HepG2 (cell line): Measurements from ENCODE around the gene DLG2. TPM values are rescaled to one million over a fixed set of nuclear protein-coding genes. Genes with fewer than 3 reads are reported as not detected.
"Not testable (repeated sequence)": the region's sequence is repeated elsewhere in the genome, so short reads cannot be mapped to it uniquely, and the experiment has no call there.

Experiments used
- ATAC-seq: fragments of 200-7000 bp; cut with Tn5 transposase; 3 replicates; pipeline ENCODE4 v1.9.1; 2020; ENCODE audit warnings: mild to moderate bottlenecking, moderate library complexity
- BruUV-seq: library from RNA; stranded (reverse); fragments of 400-500 nt; replicated peaks from 2 replicates; lab custom pipeline; 2021; lab: Mats Ljungman, UMichigan
- CTCF ChIA-PET: fragments of 300-600 bp; formaldehyde crosslinking; extraction: SDS; loops from one replicate; lab custom pipeline; 2021; ENCODE audit warnings: low total read pairs, inconsistent platforms, low intra/inter-chr PET ratio; lab: Yijun Ruan, JAX
- POLR2A ChIA-PET: fragments of 350-600 bp; sonication (Branson Sonifier 250); formaldehyde crosslinking; loops from one replicate; lab custom pipeline; 2020; ENCODE audit warnings: antibody characterized with exemption, inconsistent platforms; lab: Yijun Ruan, JAX
- DNase-seq: peaks from one replicate; pipeline ENCODE4 v3.0.0-alpha.2; 2015; ENCODE audit warnings: low spot score
- FAIRE-seq: peaks from 3 replicates; lab custom pipeline; 2011; peaks lifted over from hg19 to GRCh38; lab: Jason Lieb, UNC
- H2AFZ ChIP-seq: one replicate; pipeline ENCODE4 v1.6.1; 2011; ENCODE audit warnings: low read length, inconsistent platforms
- H3K27ac ChIP-seq: fragments of 300-600 bp; 3 replicates; pipeline ENCODE4 v1.8.0; 2011; ENCODE audit warnings: mixed run types, mild to moderate bottlenecking, mixed read lengths, low read length, inconsistent platforms; ENCODE audit not compliant: insufficient read depth; ENCODE audit errors: extremely low read length
- H3K27me3 ChIP-seq, 2 experiments: fragments of 200-600 bp in 1 of 2; 2 replicates in 1 of 2; 3 replicates in 1 of 2; pipeline versions ENCODE4 v1.6.0 to v1.8.0; 2011; ENCODE audit warnings: low read length in 2 of 2, mild to moderate bottlenecking in 2 of 2, moderate library complexity in 2 of 2, inconsistent platforms in 1 of 2; ENCODE audit not compliant: insufficient read depth in 2 of 2, control insufficient read depth in 1 of 2
- H3K36me3 ChIP-seq, 2 experiments: fragments of 200-600 bp in 1 of 2; replicated peaks in 1 of 2; 2 replicates in 1 of 2; 3 replicates in 1 of 2; pipeline versions ENCODE4 v1.5.1 to v1.8.0; 2011; ENCODE audit warnings: low read length in 2 of 2, inconsistent platforms in 1 of 2; ENCODE audit not compliant: insufficient read depth in 2 of 2, control insufficient read depth in 1 of 2
- H3K4me1 ChIP-seq: 2 replicates; pipeline ENCODE4 v1.5.1; 2012; ENCODE audit warnings: low read length, inconsistent platforms; ENCODE audit not compliant: insufficient read depth
- H3K4me2 ChIP-seq: 2 replicates; pipeline ENCODE4 v1.6.0; 2011; ENCODE audit warnings: low read depth, low read length, inconsistent platforms
- H3K4me3 ChIP-seq, 3 experiments: fragments of 200-600 bp in 1 of 3; sonication (generic), shearing (Covaris generic) in 1 of 3; replicated peaks in 1 of 3; 2 replicates each; pipeline ENCODE4 v1.5.1; 2011 to 2016; ENCODE audit warnings: low read length in 3 of 3, inconsistent platforms in 2 of 3, low read depth in 2 of 3, mild to moderate bottlenecking in 2 of 3, control low read depth in 1 of 3, mixed read lengths in 1 of 3; ENCODE audit not compliant: insufficient read depth in 1 of 3
- H3K79me2 ChIP-seq: one replicate; pipeline ENCODE4 v1.6.1; 2011; ENCODE audit warnings: low read length, inconsistent platforms; ENCODE audit not compliant: insufficient read depth
- H3K9ac ChIP-seq: 2 replicates; pipeline ENCODE4 v1.6.0; 2011; ENCODE audit warnings: mild to moderate bottlenecking, low read depth, low read length, inconsistent platforms; ENCODE audit not compliant: insufficient read depth
- H3K9me3 ChIP-seq: 2 replicates; pipeline ENCODE4 v1.5.1; 2012; ENCODE audit warnings: mild to moderate bottlenecking, low read length
- H4K20me1 ChIP-seq: 2 replicates; pipeline ENCODE4 v1.6.0; 2011; ENCODE audit warnings: inconsistent platforms, mild to moderate bottlenecking, low read length, moderate library complexity; ENCODE audit not compliant: insufficient read depth
- ELF1 ChIP-seq: sonication (generic); formaldehyde crosslinking; IDR thresholded peaks from 2 replicates; pipeline ENCODE4 v1.4.0; 2020; ENCODE audit warnings: missing genetic modification reagents
- GLI4 ChIP-seq: sonication (generic); formaldehyde crosslinking; IDR thresholded peaks from 2 replicates; pipeline ENCODE4 v1.5.1; 2020; ENCODE audit warnings: missing genetic modification reagents, mild to moderate bottlenecking, moderate library complexity, borderline replicate concordance
- NFIB ChIP-seq: sonication (generic); formaldehyde crosslinking; IDR thresholded peaks from 2 replicates; pipeline ENCODE4 v1.9.0; 2021; ENCODE audit warnings: missing genetic modification reagents, mild to moderate bottlenecking, borderline replicate concordance
- NFYC ChIP-seq: IDR thresholded peaks from 2 replicates; pipeline ENCODE4 v1.6.1; 2016; ENCODE audit warnings: missing genetic modification reagents, missing compliant biosample characterization
- WGBS: methylation state at CpG from one replicate; pipeline ENCODE4 v1.1.6; 2017; ENCODE audit warnings: low lambda C conversion rate; 5-methylcytosine and 5-hydroxymethylcytosine counted together
- in situ Hi-C: cut with HindIII; loops from 2 replicates; pipeline ENCODE4 v1.10.0; 2017; ENCODE audit warnings: low pct_unique_long_range_greater_than_20kb; ENCODE audit not compliant: extremely low pct_ligation_motif_present
- intact Hi-C: fragments of 100-400 bp; cut with micrococcal nuclease; formaldehyde crosslinking; loops from one replicate; pipeline ENCODE4 v1.10.0; 2022; ENCODE audit not compliant: unreplicated experiment
- polyA plus RNA-seq, 8 experiments: library from polyadenylated mRNA; depleted of rRNA in 3 of 8; stranded (reverse) in 7 of 8; unstranded in 1 of 8; fragments of >200 nt; fragmentation: Illumina TruSeq in 4 of 8; extraction: Trizol in 4 of 8; gene quantifications; 2 replicates each; pipeline versions ENCODE4 v1.2.1 to v1.2.3, GENCODE V29; 2011 to 2016; ENCODE audit warnings: low read depth in 4 of 8, missing spikeins in 1 of 8, mixed read lengths in 1 of 8; ENCODE audit not compliant: insufficient read depth in 1 of 8
- total RNA-seq, 5 experiments: library from RNA; depleted of rRNA; stranded (reverse); fragments of >200 nt; fragmentation: Illumina TruSeq; extraction: Trizol; gene quantifications; 2 replicates each; pipeline ENCODE4 v1.2.3, GENCODE V29; 2016; ENCODE audit warnings: low read depth in 1 of 5

Gene DLG2
- total and polyA plus RNA-seq, 2 of the 13 experiments (the other 11 are each of a cell fraction or from before 2014, with no cell fraction given), result 0.46 to 1.0 TPM

- H3K79me2 ChIP-seq, ATAC-seq, POLR2A ChIA-PET, H3K9ac ChIP-seq, H2AFZ ChIP-seq, H3K27me3 ChIP-seq, H3K27ac ChIP-seq, BruUV-seq, in situ Hi-C loops, FAIRE-seq, DNase-seq, H3K4me3 ChIP-seq, H3K4me2 ChIP-seq, H3K4me1 ChIP-seq, H4K20me1 ChIP-seq, CTCF ChIA-PET, intact Hi-C loops, H3K36me3 ChIP-seq, H3K9me3 ChIP-seq: not testable (repeated sequence)
- 1% methylated on average over 3 of the region's 3 CpGs for WGBS
Observed at GRCh38 chr11:85340846-85341245, 286.3 kb downstream of the DLG2 start.

GRCh38 chr11:85318573-85318972 lies 308.6 kb downstream of the DLG2 start:
- no peak for FAIRE-seq
- Histone ChIP-seq H3K27me3 (no peaks in the 10 kb centered on the region), H3K9ac (no peak overlapping the region), H2AFZ (no peak overlapping the region), H3K79me2 (no peaks in the 10 kb centered on the region), H3K9me3 (no peaks in the 10 kb centered on the region), H3K4me2 (no peak overlapping the region), H4K20me1 (no peaks in the 10 kb centered on the region), H3K4me1 (no peaks in the 10 kb centered on the region), H3K27ac (no peak overlapping the region), H3K4me3 (no peak overlapping the region), H3K36me3 (no peaks in the 10 kb centered on the region)
- in situ Hi-C loops (no loop called here), intact Hi-C loops (no loop called here)
- WGBS, result 27% methylated on average over 1 of the region's 1 CpG
- no TSS peak for BruUV-seq
- ATAC-seq, result no peak
- TF ChIP-seq GLI4 (CRISPR knock-in tag), result no peak
- no peak for TF ChIP-seq ELF1 (CRISPR knock-in tag)
- TF ChIP-seq NFYC, result no peak
- TF ChIP-seq NFIB (CRISPR knock-in tag), result no peak
- ChIA-PET POLR2A (no interaction called here), CTCF (no interaction called here)
- no peak for DNase-seq
